GM23338 (cell line): ENCODE data around the gene ECE1. TPM values are rescaled to one million over a fixed set of nuclear protein-coding genes. Genes with fewer than 3 reads are reported as not detected.
"Not testable (repeated sequence)": the region's sequence is repeated elsewhere in the genome, so short reads cannot be mapped to it uniquely, and the experiment has no call there.

Experiments used
- ATAC-seq: fragments of 200-7000 bp; cut with Tn5 transposase; 3 replicates; pipeline ENCODE4 v1.9.1; 2020
- DNase-seq: peaks from one replicate; pipeline ENCODE4 v3.0.0-alpha.2; 2015; ENCODE audit warnings: low spot score
- H2AFZ ChIP-seq: fragments of 200-600 bp; sonication (generic); 2 replicates; pipeline ENCODE4 v1.8.0; 2016; ENCODE audit warnings: antibody characterized with exemption, mild to moderate bottlenecking, moderate library complexity
- H3F3A ChIP-seq: fragments of 200-600 bp; sonication (generic); replicated peaks from 2 replicates; pipeline ENCODE4 v1.8.0; 2017; ENCODE audit warnings: antibody characterized with exemption, mixed run types, low read depth
- H3K27ac ChIP-seq: fragments of 200-600 bp; sonication (generic); 2 replicates; pipeline ENCODE4 v1.6.1; 2016; ENCODE audit warnings: low read depth
- H3K27me3 ChIP-seq: fragments of 200-600 bp; sonication (generic); 2 replicates; pipeline ENCODE4 v1.8.0; 2016; ENCODE audit warnings: mild to moderate bottlenecking, mixed run types, moderate library complexity; ENCODE audit not compliant: insufficient read depth
- H3K36me3 ChIP-seq: fragments of 200-600 bp; sonication (generic); 2 replicates; pipeline ENCODE4 v1.8.0; 2016; ENCODE audit warnings: mild to moderate bottlenecking; ENCODE audit not compliant: insufficient read depth
- H3K4me1 ChIP-seq: fragments of 200-600 bp; sonication (generic); 2 replicates; pipeline ENCODE4 v1.8.0; 2016; ENCODE audit warnings: mild to moderate bottlenecking, moderate library complexity; ENCODE audit not compliant: insufficient read depth
- H3K4me2 ChIP-seq: fragments of 200-600 bp; sonication (generic); 2 replicates; pipeline ENCODE4 v1.7.1; 2017; ENCODE audit warnings: mixed run types
- H3K4me3 ChIP-seq: fragments of 200-600 bp; sonication (generic); 2 replicates; pipeline ENCODE4 v1.6.1; 2016; ENCODE audit warnings: mixed run types
- H3K79me2 ChIP-seq: fragments of 200-600 bp; sonication (generic); replicated peaks from 2 replicates; pipeline ENCODE4 v1.8.0; 2017; ENCODE audit warnings: mild to moderate bottlenecking; ENCODE audit not compliant: insufficient read depth
- H3K9me2 ChIP-seq: fragments of 200-600 bp; sonication (generic); 2 replicates; pipeline ENCODE4 v1.8.0; 2017; ENCODE audit not compliant: insufficient read depth
- H4K20me1 ChIP-seq: fragments of 200-600 bp; sonication (generic); replicated peaks from 2 replicates; pipeline ENCODE4 v1.8.0; 2017; ENCODE audit warnings: mild to moderate bottlenecking; ENCODE audit not compliant: insufficient read depth
- H3K27ac Mint-ChIP-seq: 2 replicates; pipeline ENCODE4 v1.8.0; 2020; ENCODE audit warnings: inconsistent platforms, mild to moderate bottlenecking, moderate library complexity, mixed read lengths
- H3K27me3 Mint-ChIP-seq: 3 replicates; pipeline ENCODE4 v1.8.0; 2022; ENCODE audit warnings: low read depth, mild to moderate bottlenecking, moderate library complexity, mixed read lengths, inconsistent platforms; ENCODE audit not compliant: insufficient read depth, poor library complexity
- H3K36me3 Mint-ChIP-seq: 3 replicates; pipeline ENCODE4 v1.8.0; 2021; ENCODE audit warnings: low read depth, mild to moderate bottlenecking, inconsistent platforms, moderate library complexity, mixed read lengths
- H3K4me1 Mint-ChIP-seq: 3 replicates; pipeline ENCODE4 v1.8.0; 2020; ENCODE audit warnings: mild to moderate bottlenecking, inconsistent platforms, mixed read lengths
- H3K4me3 Mint-ChIP-seq: 3 replicates; pipeline ENCODE4 v1.8.0; 2021; ENCODE audit warnings: moderate library complexity, mild to moderate bottlenecking, inconsistent platforms, mixed read lengths
- H3K9me3 Mint-ChIP-seq: 3 replicates; pipeline ENCODE4 v1.8.0; 2020; ENCODE audit warnings: moderate library complexity, mild to moderate bottlenecking, inconsistent platforms, mixed read lengths
- EZH2 ChIP-seq: fragments of 200-600 bp; sonication (generic); IDR thresholded peaks from one replicate; pipeline ENCODE4 v1.8.0; 2017; ENCODE audit warnings: antibody characterized with exemption, mild to moderate bottlenecking, low read depth; ENCODE audit not compliant: unreplicated experiment
- EZH2phosphoT487 ChIP-seq: fragments of 200-600 bp; sonication (generic); IDR thresholded peaks from one replicate; pipeline ENCODE4 v1.8.1; 2018; ENCODE audit warnings: antibody characterized with exemption; ENCODE audit not compliant: unreplicated experiment
- NANOG ChIP-seq: IDR thresholded peaks from 2 replicates; pipeline ENCODE4 v1.6.1; 2016; ENCODE audit warnings: antibody characterized with exemption, borderline replicate concordance
- REST ChIP-seq: IDR thresholded peaks from one replicate; pipeline ENCODE4 v1.6.1; 2018; ENCODE audit warnings: antibody characterized with exemption; ENCODE audit not compliant: unreplicated experiment
- ZNF331 ChIP-seq: fragments of 250-450 bp; sonication (Bioruptor Pico); IDR thresholded peaks from 2 replicates; pipeline ENCODE4 v1.5.0; 2020; ENCODE audit warnings: low read depth, mild to moderate bottlenecking, moderate library complexity
- ZNF462 ChIP-seq: fragments of 250-450 bp; sonication (Bioruptor Pico); IDR thresholded peaks from 2 replicates; pipeline ENCODE4 v1.5.0; 2020; ENCODE audit warnings: mild to moderate bottlenecking, moderate library complexity
- polyA plus RNA-seq: library from polyadenylated mRNA; unstranded; fragments of >200 nt; fragmentation: Nextera tagmentation; extraction: Ambion mirVana; gene quantifications from 2 replicates; pipeline ENCODE4 v1.2.1, GENCODE V29; 2016
- total RNA-seq: library from RNA; depleted of rRNA; stranded (reverse); fragments of >200 nt; shearing (Covaris generic); gene quantifications from 2 replicates; pipeline ENCODE4 v1.2.3, GENCODE V29; 2014

ECE1 gene
- total and polyA plus RNA-seq, 2 experiments from 2014 or later = 11.0 to 45.0 TPM

- no peak for TF ChIP-seq NANOG
- no peak for TF ChIP-seq ZNF331
Measured at GRCh38 chr1:21205416-21205815, 84.8 kb downstream of the ECE1 start (continued).

GRCh38 chr1:21201650-21202049, 88.6 kb downstream of the ECE1 start:
- Histone ChIP-seq H3K4me1 (no peaks in the 10 kb centered on the region), H3K27me3 (peaks cover 3% of the 10 kb centered on the region; the same call in 1 of the 2 replicates), H2AFZ (no peak overlapping the region), H3K27ac (no peak overlapping the region), H3K79me2 (no peaks in the 10 kb centered on the region), H3K9me2 (no peaks in the 10 kb centered on the region), H3F3A (no peaks in the 10 kb centered on the region), H3K36me3 (no peaks in the 10 kb centered on the region), H4K20me1 (no peaks in the 10 kb centered on the region; the same call in 1 of the 2 replicates), H3K4me2 (no peak overlapping the region), H3K4me3 (no peak overlapping the region)
- ATAC-seq (no peak), DNase-seq (no peak)
- H3K9me3 Mint-ChIP-seq = no peaks in the 10 kb centered on the region
- no peak for TF ChIP-seq EZH2
- H3K4me3 Mint-ChIP-seq = no peak overlapping the region
- H3K4me1 Mint-ChIP-seq = no peaks in the 10 kb centered on the region
- peaks cover 11% of the 10 kb centered on the region for H3K27me3 Mint-ChIP-seq
- no peak overlapping the region for H3K27ac Mint-ChIP-seq
- no peaks in the 10 kb centered on the region for H3K36me3 Mint-ChIP-seq

GRCh38 chr1:21201238-21201637, 89.0 kb downstream of the ECE1 start:
- not testable (repeated sequence) for H3K4me3 Mint-ChIP-seq, H3K27me3 ChIP-seq, ATAC-seq, H3K4me1 ChIP-seq, H3K4me3 ChIP-seq, H3K27ac ChIP-seq, DNase-seq, H4K20me1 ChIP-seq, H2AFZ ChIP-seq, H3K9me2 ChIP-seq, H3F3A ChIP-seq, H3K27ac Mint-ChIP-seq, H3K4me2 ChIP-seq, H3K4me1 Mint-ChIP-seq, H3K9me3 Mint-ChIP-seq, H3K36me3 ChIP-seq, H3K79me2 ChIP-seq, H3K36me3 Mint-ChIP-seq
- H3K27me3 Mint-ChIP-seq = peaks cover 14% of the 10 kb centered on the region

- no peak overlapping the region for H3K4me3 ChIP-seq
- ATAC-seq (no peak), DNase-seq (no peak)
- no peak overlapping the region for H3K4me2 ChIP-seq
- H3K4me3 Mint-ChIP-seq = no peak overlapping the region
- H3K27me3 ChIP-seq = peaks cover 3% of the 10 kb centered on the region; the same call in 1 of the 2 replicates
- no peaks in the 10 kb centered on the region for H3K9me2 ChIP-seq
- peaks cover 14% of the 10 kb centered on the region for H3K27me3 Mint-ChIP-seq
- no peaks in the 10 kb centered on the region; the same call in 1 of the 2 replicates for H4K20me1 ChIP-seq
- H3K27ac ChIP-seq = no peak overlapping the region
- no peaks in the 10 kb centered on the region for H3F3A ChIP-seq
- no peaks in the 10 kb centered on the region for H3K4me1 ChIP-seq
- no peaks in the 10 kb centered on the region for H3K9me3 Mint-ChIP-seq
- H3K27ac Mint-ChIP-seq = no peak overlapping the region
- no peaks in the 10 kb centered on the region for H3K4me1 Mint-ChIP-seq
- no peaks in the 10 kb centered on the region for H3K79me2 ChIP-seq
- H3K36me3 Mint-ChIP-seq = no peaks in the 10 kb centered on the region
- H2AFZ ChIP-seq = no peak overlapping the region
- no peaks in the 10 kb centered on the region for H3K36me3 ChIP-seq
- no peak for TF ChIP-seq REST
- no peak for TF ChIP-seq EZH2phosphoT487
- no peak for TF ChIP-seq ZNF462
Measured at GRCh38 chr1:21200767-21201166, 89.5 kb downstream of the ECE1 start.
